ENCODE measurements around the gene MPRIP.

Gene MPRIP

GRCh38 chr17:17072546-17072945 is 30.3 kb downstream of the MPRIP start:
- DNase-seq: no peak

GRCh38 chr17:17073030-17073564 is 30.8 kb downstream of the MPRIP start:
- DNase-seq: no peak

- no peak for DNase-seq
These were observed 31.5 kb downstream of the MPRIP start for GRCh38 chr17:17073581-17074403.

- DNase-seq: no peak
These were observed 33.0 kb downstream of the MPRIP start for GRCh38 chr17:17075125-17075781.

GRCh38 chr17:17076066-17076465 is 33.8 kb downstream of the MPRIP start:
- no peak for DNase-seq

- no peak for DNase-seq
These were observed 34.8 kb downstream of the MPRIP start for GRCh38 chr17:17077101-17077500.

- DNase-seq: no peak
These were observed 35.8 kb downstream of the MPRIP start for GRCh38 chr17:17077861-17078732.

- DNase-seq: no peak
These were observed 36.6 kb downstream of the MPRIP start for GRCh38 chr17:17078832-17079231.

GRCh38 chr17:17079336-17079735 is 37.1 kb downstream of the MPRIP start:
- no peak for DNase-seq

- no peak for DNase-seq
These were observed 37.5 kb downstream of the MPRIP start for GRCh38 chr17:17079761-17080160.

- no peak for DNase-seq
These were observed 37.9 kb downstream of the MPRIP start for GRCh38 chr17:17080181-17080631.

GRCh38 chr17:17080781-17081180 is 38.5 kb downstream of the MPRIP start:
- no peak for DNase-seq

- no peak for DNase-seq
These were observed 39.2 kb downstream of the MPRIP start for GRCh38 chr17:17081304-17081940.

GRCh38 chr17:17082878-17083277 is 40.6 kb downstream of the MPRIP start:
- no peak for DNase-seq

- DNase-seq: no peak
These were observed 42.1 kb downstream of the MPRIP start for GRCh38 chr17:17084317-17084835.

- DNase-seq: no peak
These were observed 42.7 kb downstream of the MPRIP start for GRCh38 chr17:17084941-17085340.

- no peak for DNase-seq
These were observed 44.3 kb downstream of the MPRIP start for GRCh38 chr17:17086585-17086984.

GRCh38 chr17:17087424-17088015 is 45.3 kb downstream of the MPRIP start:
- DNase-seq: no peak

GRCh38 chr17:17088086-17088485 is 45.8 kb downstream of the MPRIP start:
- DNase-seq: no peak

GRCh38 chr17:17088541-17089525 is 46.6 kb downstream of the MPRIP start:
- no peak for DNase-seq

All from suppressor macrophage treated with lipopolysaccharide for 1 hour (primary cell).